H9 (cell line): Measurements from ENCODE around the gene GLCCI1. TPM values are rescaled to one million over a fixed set of nuclear protein-coding genes. Genes with fewer than 3 reads are reported as not detected.

Source experiments
- DNase-seq: peaks from one replicate; pipeline ENCODE4 v3.0.0-alpha.2; 2017
- H2AFZ ChIP-seq: one replicate; pipeline ENCODE4 v1.6.1; 2013; ENCODE audit warnings: mild to moderate bottlenecking, low read length, control low read depth, moderate library complexity
- H2AK5ac ChIP-seq: 2 replicates; pipeline ENCODE4 v1.6.1; 2013; ENCODE audit warnings: low read length, control low read depth, mixed read lengths; ENCODE audit not compliant: insufficient read length
- H2BK120ac ChIP-seq: one replicate; pipeline ENCODE4 v1.6.1; 2013; ENCODE audit warnings: low read depth, mild to moderate bottlenecking, low read length, control low read depth, inconsistent platforms; ENCODE audit not compliant: poor library complexity, severe bottlenecking
- H2BK12ac ChIP-seq: 2 replicates; pipeline ENCODE4 v1.6.1; 2013; ENCODE audit warnings: low read length, control low read depth, mixed read lengths, low read depth; ENCODE audit not compliant: insufficient read length
- H2BK15ac ChIP-seq: 2 replicates; pipeline ENCODE4 v1.6.1; 2013; ENCODE audit warnings: low read depth, low read length, control low read depth
- H2BK20ac ChIP-seq: one replicate; pipeline ENCODE4 v1.6.1; 2013; ENCODE audit warnings: low read depth, mild to moderate bottlenecking, low read length, control low read depth, inconsistent platforms; ENCODE audit not compliant: poor library complexity, severe bottlenecking
- H2BK5ac ChIP-seq: 2 replicates; pipeline ENCODE4 v1.6.1; 2013; ENCODE audit warnings: low read length, control low read depth, mixed read lengths; ENCODE audit not compliant: insufficient read length
- H3K14ac ChIP-seq: 2 replicates; pipeline ENCODE4 v1.6.1; 2013; ENCODE audit warnings: low read length, control low read depth; ENCODE audit not compliant: insufficient read depth
- H3K18ac ChIP-seq: 2 replicates; pipeline ENCODE4 v1.6.1; 2013; ENCODE audit warnings: low read depth, mild to moderate bottlenecking, mixed read lengths, low read length, control low read depth; ENCODE audit not compliant: insufficient read length
- H3K23ac ChIP-seq: 2 replicates; pipeline ENCODE4 v1.6.1; 2013; ENCODE audit warnings: low read length, control low read depth, mixed read lengths, low read depth; ENCODE audit not compliant: insufficient read length
- H3K23me2 ChIP-seq: 2 replicates; pipeline ENCODE4 v1.6.1; 2013; ENCODE audit warnings: low read depth, mild to moderate bottlenecking, mixed read lengths, low read length, control low read depth; ENCODE audit not compliant: insufficient read length, poor library complexity, severe bottlenecking
- H3K27ac ChIP-seq: 2 replicates; pipeline ENCODE4 v1.5.1; 2013; ENCODE audit warnings: low read length, control low read depth, mixed read lengths, low read depth; ENCODE audit not compliant: insufficient read length
- H3K27me3 ChIP-seq: 2 replicates; pipeline ENCODE4 v1.6.1; 2013; ENCODE audit warnings: low read length, control low read depth, inconsistent platforms; ENCODE audit not compliant: insufficient read depth
- H3K4ac ChIP-seq: 2 replicates; pipeline ENCODE4 v1.6.1; 2013; ENCODE audit warnings: low read depth, mild to moderate bottlenecking, control low read depth, inconsistent platforms, low read length, moderate library complexity
- H3K4me1 ChIP-seq: 2 replicates; pipeline ENCODE4 v1.6.1; 2013; ENCODE audit warnings: low read length, control low read depth, inconsistent platforms; ENCODE audit not compliant: insufficient read depth
- H3K4me2 ChIP-seq: 2 replicates; pipeline ENCODE4 v1.6.1; 2013; ENCODE audit warnings: low read length, control low read depth, mixed read lengths; ENCODE audit not compliant: insufficient read length, insufficient read depth
- H3K56ac ChIP-seq: 2 replicates; pipeline ENCODE4 v1.6.1; 2013; ENCODE audit warnings: low read depth, mild to moderate bottlenecking, mixed read lengths, low read length, control low read depth; ENCODE audit not compliant: insufficient read length
- H3K79me1 ChIP-seq: 2 replicates; pipeline ENCODE4 v1.6.1; 2013; ENCODE audit warnings: low read depth, mild to moderate bottlenecking, moderate library complexity, low read length, control low read depth, inconsistent platforms; ENCODE audit not compliant: insufficient read depth, poor library complexity, severe bottlenecking
- H3K79me2 ChIP-seq: 2 replicates; pipeline ENCODE4 v1.6.1; 2013; ENCODE audit warnings: low read length, control low read depth, inconsistent platforms; ENCODE audit not compliant: insufficient read depth
- H3K9ac ChIP-seq: 2 replicates; pipeline ENCODE4 v1.6.1; 2013; ENCODE audit warnings: low read length, control low read depth, mixed read lengths; ENCODE audit not compliant: insufficient read length; ENCODE audit errors: extremely low read depth
- H3K9me3 ChIP-seq: one replicate; pipeline ENCODE4 v1.6.1; 2013; ENCODE audit warnings: low read depth, low read length, inconsistent platforms; ENCODE audit not compliant: control insufficient read depth
- H3T11ph ChIP-seq: one replicate; pipeline ENCODE4 v1.6.1; 2013; ENCODE audit warnings: mild to moderate bottlenecking, low read length, control low read depth, inconsistent platforms
- H4K20me1 ChIP-seq: one replicate; pipeline ENCODE4 v1.6.1; 2013; ENCODE audit not compliant: control insufficient read depth, insufficient read length, insufficient read depth
- H4K5ac ChIP-seq: 2 replicates; pipeline ENCODE4 v1.6.1; 2013; ENCODE audit warnings: low read depth, mild to moderate bottlenecking, mixed read lengths, low read length, control low read depth; ENCODE audit not compliant: insufficient read length
- H4K8ac ChIP-seq: replicated peaks from 2 replicates; pipeline ENCODE4 v1.6.1; 2013; ENCODE audit warnings: low read length, control low read depth, mixed read lengths, low read depth; ENCODE audit not compliant: insufficient read length
- H4K91ac ChIP-seq: 2 replicates; pipeline ENCODE4 v1.6.1; 2013; ENCODE audit warnings: low read depth, mild to moderate bottlenecking, moderate library complexity, mixed read lengths, low read length, control low read depth; ENCODE audit not compliant: insufficient read length
- H3K27ac Mint-ChIP-seq, 3 experiments: 2 replicates in 2 of 3; 3 replicates in 1 of 3; pipeline ENCODE4 v1.8.0; 2020 to 2021; ENCODE audit warnings: mixed read lengths in 3 of 3, mild to moderate bottlenecking in 1 of 3, moderate library complexity in 1 of 3
- H3K27me3 Mint-ChIP-seq: 2 replicates; pipeline ENCODE4 v1.8.0; 2021; ENCODE audit warnings: low read depth, mild to moderate bottlenecking, moderate library complexity, mixed read lengths
- H3K36me3 Mint-ChIP-seq, 3 experiments: 2 replicates in 2 of 3; 3 replicates in 1 of 3; pipeline ENCODE4 v1.8.0; 2020 to 2021; ENCODE audit warnings: low read depth in 3 of 3, mixed read lengths in 3 of 3; ENCODE audit not compliant: insufficient read depth in 1 of 3
- H3K4me1 Mint-ChIP-seq, 2 experiments: 2 replicates each; pipeline ENCODE4 v1.8.0; 2020; ENCODE audit warnings: mixed read lengths in 2 of 2
- H3K4me3 Mint-ChIP-seq, 2 experiments: 2 replicates in 1 of 2; 3 replicates in 1 of 2; pipeline ENCODE4 v1.8.0; 2020 to 2021; ENCODE audit warnings: mild to moderate bottlenecking in 2 of 2, mixed read lengths in 2 of 2, moderate library complexity in 1 of 2
- H3K9me3 Mint-ChIP-seq, 2 experiments: 2 replicates in 1 of 2; 3 replicates in 1 of 2; pipeline ENCODE4 v1.8.0; 2020; ENCODE audit warnings: mild to moderate bottlenecking in 2 of 2, mixed read lengths in 2 of 2, moderate library complexity in 1 of 2
- CTCF ChIP-seq: fragments of 200-600 bp; sonication (generic); conservative IDR thresholded peaks from 3 replicates; pipeline ENCODE4 v1.8.0; 2021; ENCODE audit warnings: antibody characterized with exemption, mild to moderate bottlenecking
- WGBS: extraction: QIAGEN DNeasy Blood & Tissue Kit; methylation state at CpG from one replicate; pipeline ENCODE4 v1.1.7; 2013; ENCODE audit warnings: missing lambda C conversion rate, low lambda C conversion rate, mixed read lengths; ENCODE audit not compliant: insufficient read length; ENCODE audit errors: extremely low coverage; 5-methylcytosine and 5-hydroxymethylcytosine counted together
- total RNA-seq: library from RNA; stranded (reverse); gene quantifications from 2 replicates; pipeline ENCODE4 v1.2.1, GENCODE V29; 2021

Gene GLCCI1
- total RNA-seq, 1 experiment from 2014 or later: 19.1 TPM

- Mint-ChIP-seq H3K9me3 (no peaks in the 10 kb centered on the region), H3K4me3 (no peak overlapping the region), H3K27ac (peak overlapping the region in 2 of 3 experiments; percentile 58 to 86; a peak in 3 of 7 replicates), H3K36me3 (peaks cover 9 to 26% (median 23%) of the 10 kb centered on the region in 3 experiments), H3K4me1 (peaks cover 38 to 40% of the 10 kb centered on the region in 2 experiments), H3K27me3 (no peaks in the 10 kb centered on the region)
- H3K23ac ChIP-seq: no peak overlapping the region
- WGBS: no CpG with 5 or more reads among the region's 2 CpGs
- no peaks in the 10 kb centered on the region for H3K27me3 ChIP-seq
- H3K14ac ChIP-seq: no peak overlapping the region
- no peak overlapping the region for H3K56ac ChIP-seq
- H3K4ac ChIP-seq: no peak overlapping the region
- H2AFZ ChIP-seq: no peak overlapping the region
- no peak overlapping the region for H2BK120ac ChIP-seq
- DNase-seq: no peak
- H2BK5ac ChIP-seq: no peak overlapping the region
- no peaks in the 10 kb centered on the region for H4K20me1 ChIP-seq
- H4K8ac ChIP-seq: no peak overlapping the region
- H2BK20ac ChIP-seq: no peak overlapping the region
- no peak overlapping the region for H4K5ac ChIP-seq
- no peak overlapping the region for H3K27ac ChIP-seq
- H3K79me1 ChIP-seq: peaks cover 2% of the 10 kb centered on the region
- H3K4me1 ChIP-seq: peaks cover 3% of the 10 kb centered on the region
- no peak overlapping the region for H3K18ac ChIP-seq
- no peak overlapping the region for H4K91ac ChIP-seq
- H2AK5ac ChIP-seq: no peak overlapping the region
- TF ChIP-seq CTCF: no peak
- no peak overlapping the region for H3T11ph ChIP-seq
- H3K9ac ChIP-seq: no peak overlapping the region
- no peak overlapping the region for H2BK15ac ChIP-seq
- no peaks in the 10 kb centered on the region for H3K23me2 ChIP-seq
- H3K79me2 ChIP-seq: no peaks in the 10 kb centered on the region
- no peak overlapping the region for H3K4me2 ChIP-seq
- no peaks in the 10 kb centered on the region for H3K9me3 ChIP-seq
- H2BK12ac ChIP-seq: no peak overlapping the region
Observed at GRCh38 chr7:8065356-8065813, 96.8 kb downstream of the GLCCI1 start.
